Measurements from ENCODE around the gene ATP2A1.
A peak's percentile ranks its signal among the peaks of the same experiment; 100 is the strongest.
"Not testable (repeated sequence)": the region's sequence is repeated elsewhere in the genome, so short reads cannot be mapped to it uniquely, and the experiment has no call there.

Gene ATP2A1

GRCh38 chr16:28910086-28911031 is 32.1 kb downstream of the ATP2A1 start:
- peak; percentile 47 for DNase-seq (ENCODE audit: low read depth)

GRCh38 chr16:28912558-28912957 is 34.3 kb downstream of the ATP2A1 start:
- DNase-seq (ENCODE audit: low read depth), result no peak

- no peak for DNase-seq (ENCODE audit: low read depth)
Measured at GRCh38 chr16:28913946-28914724, 35.8 kb downstream of the ATP2A1 start.

- peak; percentile 78 for DNase-seq (ENCODE audit: low read depth)
Measured at GRCh38 chr16:28915181-28915580, 36.9 kb downstream of the ATP2A1 start.

GRCh38 chr16:28917095-28917494 is 38.8 kb downstream of the ATP2A1 start:
- no peak for DNase-seq (ENCODE audit: low read depth)

GRCh38 chr16:28918698-28919097 is 40.4 kb downstream of the ATP2A1 start:
- DNase-seq (ENCODE audit: low read depth), result no peak

GRCh38 chr16:28923231-28923587 is 44.9 kb downstream of the ATP2A1 start:
- no peak for DNase-seq (ENCODE audit: low read depth)

- DNase-seq (ENCODE audit: low read depth), result no peak
Measured at GRCh38 chr16:28923652-28924398, 45.5 kb downstream of the ATP2A1 start.

- DNase-seq (ENCODE audit: low read depth), result no peak
Measured at GRCh38 chr16:28924399-28924761, 46.1 kb downstream of the ATP2A1 start.

GRCh38 chr16:28924762-28925385 is 46.6 kb downstream of the ATP2A1 start, which contains the start of gene RABEP2:
TSS of gene RABEP2 (minus strand) at chr16:28925238. CDS start at chr16:28925163, 75 bp downstream.
- DNase-seq (ENCODE audit: low read depth), result peak; percentile 91

GRCh38 chr16:28925386-28926228 is 47.3 kb downstream of the ATP2A1 start:
- peak; percentile 84 for DNase-seq (ENCODE audit: low read depth)

GRCh38 chr16:28926284-28926683 is 48.0 kb downstream of the ATP2A1 start:
- not testable (repeated sequence) for DNase-seq (ENCODE audit: low read depth)

GRCh38 chr16:28927815-28928214 is 49.5 kb downstream of the ATP2A1 start:
- no peak for DNase-seq (ENCODE audit: low read depth)

GRCh38 chr16:28930203-28930602 is 51.9 kb downstream of the ATP2A1 start:
- DNase-seq (ENCODE audit: low read depth), result no peak

GRCh38 chr16:28930652-28931051 is 52.4 kb downstream of the ATP2A1 start:
- DNase-seq (ENCODE audit: low read depth), result no peak

GRCh38 chr16:28931801-28932225 is 53.5 kb downstream of the ATP2A1 start, which contains the start of gene CD19:
TSS of gene CD19 (plus strand) at chr16:28931971. CDS start at chr16:28932001, 30 bp downstream.
- no peak for DNase-seq (ENCODE audit: low read depth)

GRCh38 chr16:28932339-28933141 is 54.3 kb downstream of the ATP2A1 start:
- no peak for DNase-seq (ENCODE audit: low read depth)

GRCh38 chr16:28933171-28933570 is 54.9 kb downstream of the ATP2A1 start:
- DNase-seq (ENCODE audit: low read depth), result no peak

GRCh38 chr16:28935346-28935745 is 57.1 kb downstream of the ATP2A1 start:
- DNase-seq (ENCODE audit: low read depth), result no peak
